Measurements from ENCODE around the gene HSH2D.

DNA sequence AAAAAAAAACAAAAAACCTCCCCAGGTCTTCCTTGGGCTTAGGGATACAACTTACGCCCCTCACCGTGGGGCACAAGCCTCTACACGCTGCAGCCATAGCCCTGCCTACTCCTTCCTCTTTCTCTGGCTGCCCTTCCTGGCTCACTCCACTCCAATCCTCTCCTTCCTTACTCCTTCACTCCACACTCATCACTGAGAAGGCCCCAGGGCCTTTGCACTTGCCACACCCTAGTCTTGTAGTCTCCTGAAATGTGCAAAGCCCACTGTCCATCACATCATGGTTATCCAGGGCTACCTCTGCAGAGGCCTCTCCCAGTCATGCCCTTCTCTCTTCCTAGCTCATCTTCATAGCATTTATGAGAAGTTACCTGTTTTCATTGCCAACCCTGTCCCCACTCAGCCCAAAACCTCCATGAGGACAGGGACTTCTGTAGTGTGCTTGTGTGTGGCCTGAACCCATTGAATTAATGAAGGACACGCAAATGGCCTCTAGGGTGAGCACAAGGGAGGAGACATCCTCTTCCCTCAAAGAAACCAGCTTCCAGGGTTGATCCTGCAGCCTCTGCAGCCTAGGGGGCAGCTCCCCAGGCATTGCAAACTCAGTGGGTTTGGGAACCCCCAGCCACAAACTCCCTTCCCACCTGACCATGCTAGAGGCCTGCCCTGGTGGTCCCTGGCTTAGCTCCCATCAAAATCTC is 7.9 kb upstream of the HSH2D start:
- TF ChIP-seq, protein P1, sequence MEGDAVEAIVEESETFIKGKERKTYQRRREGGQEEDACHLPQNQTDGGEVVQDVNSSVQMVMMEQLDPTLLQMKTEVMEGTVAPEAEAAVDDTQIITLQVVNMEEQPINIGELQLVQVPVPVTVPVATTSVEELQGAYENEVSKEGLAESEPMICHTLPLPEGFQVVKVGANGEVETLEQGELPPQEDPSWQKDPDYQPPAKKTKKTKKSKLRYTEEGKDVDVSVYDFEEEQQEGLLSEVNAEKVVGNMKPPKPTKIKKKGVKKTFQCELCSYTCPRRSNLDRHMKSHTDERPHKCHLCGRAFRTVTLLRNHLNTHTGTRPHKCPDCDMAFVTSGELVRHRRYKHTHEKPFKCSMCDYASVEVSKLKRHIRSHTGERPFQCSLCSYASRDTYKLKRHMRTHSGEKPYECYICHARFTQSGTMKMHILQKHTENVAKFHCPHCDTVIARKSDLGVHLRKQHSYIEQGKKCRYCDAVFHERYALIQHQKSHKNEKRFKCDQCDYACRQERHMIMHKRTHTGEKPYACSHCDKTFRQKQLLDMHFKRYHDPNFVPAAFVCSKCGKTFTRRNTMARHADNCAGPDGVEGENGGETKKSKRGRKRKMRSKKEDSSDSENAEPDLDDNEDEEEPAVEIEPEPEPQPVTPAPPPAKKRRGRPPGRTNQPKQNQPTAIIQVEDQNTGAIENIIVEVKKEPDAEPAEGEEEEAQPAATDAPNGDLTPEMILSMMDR (conservative IDR thresholded peaks at IDR 0.05; ENCODE audit: low read length): no peak
- no peak for TF ChIP-seq EZH2phosphoT487 (IDR thresholded peaks at IDR 0.05; ENCODE audit: borderline replicate concordance, low read depth, low read length)

All from OCI-LY7 (cell line).